ENCODE data around the gene TCERG1L.
"Not testable (repeated sequence)": the region's sequence is repeated elsewhere in the genome, so short reads cannot be mapped to it uniquely, and the experiment has no call there.

Gene TCERG1L

GRCh38 chr10:131248376-131249165 is 63.0 kb downstream of the TCERG1L start:
- DNase-seq (ENCODE audit: low read depth in 2 of 2), result no peak

- DNase-seq (ENCODE audit: low read depth in 2 of 2), result no peak
These were observed 63.6 kb downstream of the TCERG1L start for GRCh38 chr10:131247873-131248272.

GRCh38 chr10:131246775-131247174 is 64.7 kb downstream of the TCERG1L start:
- DNase-seq (ENCODE audit: low read depth in 2 of 2), result no peak

- no peak for DNase-seq (ENCODE audit: low read depth in 2 of 2)
These were observed 65.4 kb downstream of the TCERG1L start for GRCh38 chr10:131246089-131246488.

GRCh38 chr10:131245475-131246059 is 66.0 kb downstream of the TCERG1L start:
- DNase-seq (ENCODE audit: low read depth in 2 of 2), result no peak

- DNase-seq (ENCODE audit: low read depth in 2 of 2), result no peak
These were observed 66.7 kb downstream of the TCERG1L start for GRCh38 chr10:131244836-131245235.

- DNase-seq (ENCODE audit: low read depth in 2 of 2), result no peak
These were observed 68.4 kb downstream of the TCERG1L start for GRCh38 chr10:131243076-131243475.

- no peak for DNase-seq (ENCODE audit: low read depth in 2 of 2)
These were observed 69.5 kb downstream of the TCERG1L start for GRCh38 chr10:131242007-131242406.

- DNase-seq (ENCODE audit: low read depth in 2 of 2), result no peak
These were observed 70.8 kb downstream of the TCERG1L start for GRCh38 chr10:131240691-131241090.

GRCh38 chr10:131239926-131240325 is 71.6 kb downstream of the TCERG1L start:
- DNase-seq (ENCODE audit: low read depth in 2 of 2), result no peak

GRCh38 chr10:131239450-131239849 is 72.1 kb downstream of the TCERG1L start:
- no peak for DNase-seq (ENCODE audit: low read depth in 2 of 2)

- no peak for DNase-seq (ENCODE audit: low read depth in 2 of 2)
These were observed 72.7 kb downstream of the TCERG1L start for GRCh38 chr10:131238669-131239280.

GRCh38 chr10:131237991-131238651 is 73.4 kb downstream of the TCERG1L start:
- DNase-seq (ENCODE audit: low read depth in 2 of 2), result no peak

GRCh38 chr10:131234606-131235005 is 76.9 kb downstream of the TCERG1L start:
- not testable (repeated sequence) for DNase-seq (ENCODE audit: low read depth in 2 of 2)

- no peak for DNase-seq (ENCODE audit: low read depth in 2 of 2)
These were observed 77.8 kb downstream of the TCERG1L start for GRCh38 chr10:131233611-131234258.

- no peak for DNase-seq (ENCODE audit: low read depth in 2 of 2)
These were observed 79.5 kb downstream of the TCERG1L start for GRCh38 chr10:131231965-131232541.

GRCh38 chr10:131231323-131231964 is 80.1 kb downstream of the TCERG1L start:
- no peak for DNase-seq (ENCODE audit: low read depth in 2 of 2)

GRCh38 chr10:131230641-131231322 is 80.7 kb downstream of the TCERG1L start:
- no peak for DNase-seq (ENCODE audit: low read depth in 2 of 2)

- no peak for DNase-seq (ENCODE audit: low read depth in 2 of 2)
These were observed 81.4 kb downstream of the TCERG1L start for GRCh38 chr10:131230166-131230565.

- no peak for DNase-seq (ENCODE audit: low read depth in 2 of 2)
These were observed 84.3 kb downstream of the TCERG1L start for GRCh38 chr10:131227163-131227740.

Data from stimulated activated CD4-positive, alpha-beta T cell treated with anti-CD3 and anti-CD28 coated beads, Interleukin-15, amount 100 ng/mL, for 48 hours (primary cell).